HG03575 (cell line): ENCODE measurements around the gene KIF26B.
"Not testable (repeated sequence)": the region's sequence is repeated elsewhere in the genome, so short reads cannot be mapped to it uniquely, and the experiment has no call there.

ENCODE experiments used
- ATAC-seq: cut with Tn5 transposase; IDR thresholded peaks from one replicate; pipeline ENCODE4 v1.9.1; 2021; ENCODE audit not compliant: unreplicated experiment, insufficient number of reproducible peaks, low FRiP score; ENCODE audit errors: extremely low read depth

The KIF26B gene

GRCh38 chr1:245330951-245331350 is 176.2 kb downstream of the KIF26B start:
- ATAC-seq = no peak

- no peak for ATAC-seq
Observed at GRCh38 chr1:245332085-245332484, 177.3 kb downstream of the KIF26B start.

- no peak for ATAC-seq
Observed at GRCh38 chr1:245332513-245332912, 177.7 kb downstream of the KIF26B start.

DNA sequence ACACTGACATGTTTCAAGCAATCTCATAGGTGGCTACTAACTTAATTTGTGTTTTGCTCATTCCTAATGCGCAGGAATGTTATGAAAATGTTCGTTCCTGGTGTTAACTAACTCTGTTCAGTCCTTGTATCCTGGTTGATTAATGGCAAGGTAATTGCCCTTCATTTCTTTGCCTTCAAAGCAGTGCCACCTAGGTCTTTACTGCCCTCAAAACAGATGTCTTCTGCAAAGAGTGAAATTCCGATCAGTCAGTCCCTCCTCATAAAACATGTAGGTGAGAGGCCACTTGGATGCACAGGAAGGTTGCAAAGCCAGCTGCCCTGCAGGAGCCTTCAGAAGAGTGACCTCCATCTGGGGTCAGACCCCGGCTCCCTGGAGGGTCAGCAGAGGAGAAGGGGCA is 179.4 kb downstream of the KIF26B start:
- ATAC-seq = no peak

DNA sequence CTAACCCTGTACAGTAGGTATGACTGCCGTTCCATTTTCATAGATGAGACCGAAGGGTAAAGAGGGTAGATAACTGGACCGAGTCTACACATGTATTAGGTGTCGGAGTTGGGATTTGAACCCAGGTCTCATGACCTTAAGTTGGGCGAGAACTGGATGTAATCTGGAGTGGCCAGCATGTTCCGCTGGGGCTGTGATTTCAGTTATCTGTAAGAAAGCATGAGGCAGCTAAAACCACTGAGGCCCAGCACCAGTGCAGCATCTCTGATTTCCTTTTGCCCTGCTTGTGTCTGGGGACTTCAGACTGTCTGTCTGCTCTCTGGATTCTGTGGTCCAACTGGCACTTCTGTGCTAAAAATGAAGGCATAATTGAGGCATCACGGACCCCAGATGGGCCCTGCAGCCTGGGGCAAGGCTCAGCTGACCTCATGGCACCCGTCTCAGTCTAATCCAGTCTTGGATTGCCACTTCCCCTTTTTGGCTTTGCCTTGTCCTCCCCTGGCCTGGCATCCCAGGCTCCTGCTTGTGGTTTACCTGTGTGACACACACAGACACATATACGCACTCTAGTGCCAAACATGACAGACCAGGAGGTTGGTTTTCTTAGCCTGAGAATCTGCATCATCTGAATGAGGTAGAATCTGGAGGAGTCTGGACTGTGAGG is 180.2 kb downstream of the KIF26B start:
- ATAC-seq = no peak

DNA sequence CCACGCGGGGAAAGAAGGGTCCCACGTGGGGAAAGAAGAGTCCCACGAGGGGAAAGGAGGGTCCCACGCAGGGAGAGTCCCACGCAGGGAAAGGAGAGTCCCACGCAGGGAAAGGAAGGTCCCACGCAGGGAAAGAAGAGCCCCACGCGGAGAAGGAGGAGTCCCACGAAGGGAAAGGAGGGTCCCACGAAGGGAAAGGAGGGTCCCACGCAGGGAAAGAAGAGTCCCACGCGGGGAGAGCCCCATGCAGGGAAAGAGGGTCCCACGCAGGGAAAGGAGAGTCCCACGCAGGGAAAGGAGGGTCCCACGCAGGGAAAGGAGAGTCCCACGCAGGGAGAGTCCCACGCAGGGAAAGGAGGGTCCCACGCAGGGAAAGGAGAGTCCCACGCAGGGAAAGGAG is 180.9 kb downstream of the KIF26B start:
- not testable (repeated sequence) for ATAC-seq

DNA sequence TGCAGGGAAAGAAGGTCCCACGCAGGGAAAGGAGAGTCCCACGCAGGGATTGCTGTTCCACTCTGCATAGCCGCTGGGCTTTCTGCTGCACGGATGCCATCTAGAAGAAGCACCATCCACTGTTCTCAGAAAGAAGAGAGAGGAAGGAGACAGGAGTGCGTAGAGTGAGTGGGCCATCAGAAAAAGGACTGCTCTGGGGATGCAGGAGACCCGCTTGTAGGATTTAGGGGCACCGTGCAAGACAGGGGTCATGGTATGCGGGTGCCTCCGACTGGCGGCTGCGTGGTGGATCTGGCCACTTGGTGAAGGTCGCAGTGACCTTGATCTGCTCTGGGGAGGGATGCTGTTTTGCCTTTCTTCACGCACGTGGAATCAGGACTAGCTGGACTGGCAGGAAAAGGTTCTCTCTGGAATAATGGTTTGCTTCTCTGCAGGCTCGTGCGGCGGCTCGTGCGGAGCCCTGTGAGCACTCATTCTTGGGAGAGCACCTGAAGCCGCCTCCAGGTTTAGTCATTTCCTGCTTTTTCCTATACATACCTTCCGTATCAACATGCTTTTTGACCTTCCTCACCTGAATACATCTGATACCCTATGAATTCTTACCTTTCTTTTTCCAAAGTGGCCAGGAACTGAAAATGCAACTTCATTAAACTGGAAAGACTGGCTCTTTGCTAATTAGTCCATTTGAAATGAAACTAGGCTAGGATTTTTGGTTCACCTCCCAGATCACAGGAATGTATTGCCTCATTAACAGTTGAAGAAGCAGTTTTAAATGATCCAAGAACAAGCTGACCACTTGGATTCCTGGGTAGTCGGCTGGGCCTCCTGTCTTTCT is 181.6 kb downstream of the KIF26B start:
- ATAC-seq = no peak

DNA sequence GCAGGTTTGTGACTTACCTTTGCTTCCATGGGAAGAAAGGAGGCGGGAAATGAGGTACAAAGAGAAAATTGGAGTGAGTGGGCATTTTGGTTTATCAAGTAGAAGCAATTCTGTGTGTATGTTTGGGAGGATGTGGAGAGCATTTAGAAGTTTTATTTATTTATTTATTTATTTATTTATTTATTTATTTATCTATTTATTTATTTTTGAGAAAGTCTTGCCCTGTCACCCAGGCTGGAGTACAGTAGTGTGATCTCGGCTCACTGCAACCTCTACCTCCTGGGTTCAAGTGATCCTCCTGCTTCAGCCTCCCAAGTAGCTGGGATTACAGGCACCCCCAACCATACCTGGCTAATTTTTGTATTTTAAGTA is 182.2 kb downstream of the KIF26B start:
- ATAC-seq = not testable (repeated sequence)

GRCh38 chr1:245337829-245338484 is 183.2 kb downstream of the KIF26B start:
- no peak for ATAC-seq

DNA sequence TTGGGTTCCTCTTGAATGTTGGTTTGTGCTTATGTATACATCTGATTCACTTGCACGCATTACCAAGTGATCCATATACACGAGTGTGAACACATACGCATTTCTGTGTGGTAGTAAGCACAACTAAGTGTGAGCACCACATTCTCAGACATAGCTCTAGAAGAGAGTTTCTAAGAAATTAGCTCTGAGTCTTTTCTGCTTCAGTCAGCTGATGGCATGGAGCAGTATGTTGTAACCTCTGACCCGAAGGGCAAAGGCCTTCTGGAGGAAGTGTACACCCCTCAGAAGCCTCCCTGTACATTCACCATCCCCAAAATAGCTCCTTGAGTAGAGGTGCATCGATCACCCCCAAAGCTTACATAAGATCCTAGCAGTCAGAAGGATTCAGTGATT is 183.7 kb downstream of the KIF26B start:
- ATAC-seq = no peak

DNA sequence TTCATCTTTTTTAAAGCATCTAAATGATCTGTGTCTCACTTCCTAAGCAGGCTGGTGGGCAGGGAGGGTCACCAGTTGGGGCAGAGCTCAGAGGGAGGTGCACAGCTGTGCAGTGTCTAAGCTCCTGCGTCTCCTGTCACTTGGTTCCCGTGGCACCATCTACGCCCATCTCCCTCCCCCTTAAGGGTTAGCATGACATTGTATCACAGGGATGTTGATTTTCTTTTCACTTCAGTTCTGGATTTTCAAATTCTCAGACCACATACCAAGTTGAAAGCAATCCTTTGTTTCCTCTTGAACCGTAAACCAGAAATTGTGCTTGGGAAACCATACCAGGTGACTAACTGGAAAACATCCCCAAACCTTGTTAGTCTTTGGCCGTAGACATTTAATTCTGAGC is 187.0 kb downstream of the KIF26B start:
- ATAC-seq = no peak

- ATAC-seq = no peak
Observed at GRCh38 chr1:245345191-245345884, 190.6 kb downstream of the KIF26B start.

- no peak for ATAC-seq
Observed at GRCh38 chr1:245348626-245349025, 193.8 kb downstream of the KIF26B start.

DNA sequence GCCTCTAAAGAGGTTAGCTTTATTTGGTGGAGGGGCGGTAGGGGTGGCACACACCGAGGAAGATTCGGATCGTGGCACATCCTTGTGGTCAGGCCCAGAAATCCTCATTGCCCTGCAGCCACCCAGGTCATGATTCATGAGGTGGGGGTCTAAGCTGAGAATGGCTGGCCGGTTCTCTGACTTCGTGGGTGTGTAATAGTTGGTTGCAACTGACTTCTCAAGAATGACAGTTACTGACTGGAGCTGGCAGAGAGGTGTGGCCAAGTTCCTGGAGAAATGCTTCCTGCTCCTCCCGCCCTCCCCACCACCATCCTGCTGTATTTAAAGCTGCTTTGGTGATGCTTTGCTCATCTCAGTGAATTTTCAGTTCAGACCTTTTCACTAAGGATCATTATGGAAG is 198.6 kb downstream of the KIF26B start:
- ATAC-seq = no peak

- no peak for ATAC-seq
Observed at GRCh38 chr1:245353915-245354775, 199.4 kb downstream of the KIF26B start.

- not testable (repeated sequence) for ATAC-seq
Observed at GRCh38 chr1:245355851-245356630, 201.3 kb downstream of the KIF26B start.

GRCh38 chr1:245356891-245357585 is 202.3 kb downstream of the KIF26B start:
- ATAC-seq = no peak
